Mesothelial cell of epicardium (in vitro differentiated cells): ENCODE data around the gene TUB. TPM values are rescaled to one million over a fixed set of nuclear protein-coding genes. Genes with fewer than 3 reads are reported as not detected.

Source experiments
- DNase-seq, 2 experiments: peaks; one replicate each; pipeline ENCODE4 v3.0.0; 2021; ENCODE audit warnings: low spot score in 2 of 2; ENCODE audit not compliant: unreplicated experiment in 2 of 2
- H3K27ac Mint-ChIP-seq: 2 replicates; pipeline ENCODE4 v1.8.0; 2021; ENCODE audit warnings: mixed read lengths
- H3K27me3 Mint-ChIP-seq: 2 replicates; pipeline ENCODE4 v1.8.0; 2021; ENCODE audit warnings: low read depth, mixed read lengths
- H3K36me3 Mint-ChIP-seq: 2 replicates; pipeline ENCODE4 v1.8.0; 2021; ENCODE audit warnings: mixed read lengths
- H3K4me1 Mint-ChIP-seq: 2 replicates; pipeline ENCODE4 v1.8.0; 2021; ENCODE audit warnings: mixed read lengths
- H3K4me3 Mint-ChIP-seq: 2 replicates; pipeline ENCODE4 v1.8.0; 2021; ENCODE audit warnings: mild to moderate bottlenecking, moderate library complexity, mixed read lengths
- H3K9me3 Mint-ChIP-seq: 2 replicates; pipeline ENCODE4 v1.8.0; 2021; ENCODE audit warnings: mixed read lengths
- total RNA-seq: library from RNA; stranded (reverse); gene quantifications from 3 replicates; pipeline ENCODE4 v1.2.1, GENCODE V29; 2021
- TF ChIP-seq, protein P1 (sequence below): fragments of 200-600 bp; sonication (generic); IDR thresholded peaks from one replicate; pipeline ENCODE4 v1.5.0; 2021; ENCODE audit warnings: antibody characterized with exemption; ENCODE audit not compliant: unreplicated experiment

The TUB gene
- total RNA-seq, 1 donor from 2014 or later: 52.8 TPM

DNA sequence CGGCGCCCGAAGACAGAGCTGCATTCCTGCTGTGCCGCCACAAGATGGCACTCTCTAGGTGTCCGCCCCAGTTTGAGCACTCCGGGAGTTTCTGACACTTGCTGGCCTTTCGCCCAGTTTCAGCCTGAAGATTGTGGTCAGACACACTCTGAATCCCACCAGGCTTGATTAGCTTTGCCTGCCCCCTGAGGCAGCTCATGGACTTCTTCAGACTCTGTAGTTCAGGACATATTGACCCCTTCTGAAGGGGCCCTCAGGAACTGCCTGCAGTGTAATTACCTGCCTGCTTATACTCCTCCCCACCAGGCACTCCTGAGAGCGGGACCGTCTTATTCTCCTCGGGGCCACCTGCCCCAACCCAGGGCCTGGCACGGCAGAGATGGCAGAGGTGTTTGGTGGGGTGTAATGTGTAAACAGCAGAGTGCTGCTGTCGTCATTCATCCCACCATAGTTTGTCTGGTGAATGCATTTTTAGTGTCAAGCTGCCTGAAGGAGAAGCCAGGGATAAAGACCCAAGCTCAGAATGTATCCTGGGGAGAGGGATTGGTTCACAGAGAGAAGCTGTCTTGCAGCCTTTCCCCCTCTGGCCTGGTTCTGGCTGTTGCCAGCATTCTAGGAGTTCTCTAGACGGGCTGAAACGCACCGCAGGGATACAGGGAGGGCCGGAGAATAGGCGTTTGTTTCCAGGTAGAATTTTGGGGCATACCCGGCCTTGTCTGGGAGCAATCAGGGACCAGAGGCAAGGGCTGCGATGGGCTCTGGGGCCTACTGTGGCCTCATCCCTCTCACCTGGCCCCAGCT, 47.5 kb upstream of the TUB start:
- Mint-ChIP-seq H3K4me1 (peaks cover 22% of the 10 kb centered on the region), H3K27ac (peak overlapping the region; percentile 44), H3K27me3 (peaks cover 44% of the 10 kb centered on the region), H3K36me3 (no peaks in the 10 kb centered on the region), H3K9me3 (no peaks in the 10 kb centered on the region), H3K4me3 (no peak overlapping the region)
- peak; percentile 79 to 88 for DNase-seq
- TF ChIP-seq, protein P1, sequence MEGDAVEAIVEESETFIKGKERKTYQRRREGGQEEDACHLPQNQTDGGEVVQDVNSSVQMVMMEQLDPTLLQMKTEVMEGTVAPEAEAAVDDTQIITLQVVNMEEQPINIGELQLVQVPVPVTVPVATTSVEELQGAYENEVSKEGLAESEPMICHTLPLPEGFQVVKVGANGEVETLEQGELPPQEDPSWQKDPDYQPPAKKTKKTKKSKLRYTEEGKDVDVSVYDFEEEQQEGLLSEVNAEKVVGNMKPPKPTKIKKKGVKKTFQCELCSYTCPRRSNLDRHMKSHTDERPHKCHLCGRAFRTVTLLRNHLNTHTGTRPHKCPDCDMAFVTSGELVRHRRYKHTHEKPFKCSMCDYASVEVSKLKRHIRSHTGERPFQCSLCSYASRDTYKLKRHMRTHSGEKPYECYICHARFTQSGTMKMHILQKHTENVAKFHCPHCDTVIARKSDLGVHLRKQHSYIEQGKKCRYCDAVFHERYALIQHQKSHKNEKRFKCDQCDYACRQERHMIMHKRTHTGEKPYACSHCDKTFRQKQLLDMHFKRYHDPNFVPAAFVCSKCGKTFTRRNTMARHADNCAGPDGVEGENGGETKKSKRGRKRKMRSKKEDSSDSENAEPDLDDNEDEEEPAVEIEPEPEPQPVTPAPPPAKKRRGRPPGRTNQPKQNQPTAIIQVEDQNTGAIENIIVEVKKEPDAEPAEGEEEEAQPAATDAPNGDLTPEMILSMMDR: peak; percentile 85

DNA sequence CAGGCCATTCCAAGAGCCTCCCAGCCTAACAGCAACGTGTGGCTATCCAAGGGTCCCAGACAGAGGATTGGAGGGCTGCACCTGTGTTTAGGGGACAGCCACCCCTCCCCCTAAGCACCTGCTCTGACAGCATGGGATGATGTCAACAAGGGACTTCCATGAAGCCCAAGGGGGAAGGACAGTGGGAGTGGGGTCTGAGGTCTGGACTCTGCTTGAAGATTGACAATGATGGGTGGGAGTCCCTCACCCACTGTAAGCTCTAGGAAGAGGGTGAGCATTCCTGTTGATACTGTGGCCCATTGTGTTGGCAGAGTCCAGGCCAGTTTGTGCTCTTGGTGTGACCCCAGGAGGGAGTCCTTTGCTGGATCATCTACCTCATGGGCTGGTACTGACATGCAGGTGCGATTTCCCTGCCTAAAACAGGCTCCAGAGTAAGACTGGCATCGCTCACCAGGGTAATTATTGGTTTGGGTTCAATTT, 46.9 kb upstream of the TUB start:
- no peak overlapping the region for H3K4me3 Mint-ChIP-seq
- no peaks in the 10 kb centered on the region for H3K36me3 Mint-ChIP-seq
- DNase-seq: no peak
- H3K9me3 Mint-ChIP-seq: no peaks in the 10 kb centered on the region
- peaks cover 41% of the 10 kb centered on the region for H3K27me3 Mint-ChIP-seq
- H3K4me1 Mint-ChIP-seq: peaks cover 22% of the 10 kb centered on the region
- TF ChIP-seq, protein P1: no peak
- no peak overlapping the region for H3K27ac Mint-ChIP-seq

DNA sequence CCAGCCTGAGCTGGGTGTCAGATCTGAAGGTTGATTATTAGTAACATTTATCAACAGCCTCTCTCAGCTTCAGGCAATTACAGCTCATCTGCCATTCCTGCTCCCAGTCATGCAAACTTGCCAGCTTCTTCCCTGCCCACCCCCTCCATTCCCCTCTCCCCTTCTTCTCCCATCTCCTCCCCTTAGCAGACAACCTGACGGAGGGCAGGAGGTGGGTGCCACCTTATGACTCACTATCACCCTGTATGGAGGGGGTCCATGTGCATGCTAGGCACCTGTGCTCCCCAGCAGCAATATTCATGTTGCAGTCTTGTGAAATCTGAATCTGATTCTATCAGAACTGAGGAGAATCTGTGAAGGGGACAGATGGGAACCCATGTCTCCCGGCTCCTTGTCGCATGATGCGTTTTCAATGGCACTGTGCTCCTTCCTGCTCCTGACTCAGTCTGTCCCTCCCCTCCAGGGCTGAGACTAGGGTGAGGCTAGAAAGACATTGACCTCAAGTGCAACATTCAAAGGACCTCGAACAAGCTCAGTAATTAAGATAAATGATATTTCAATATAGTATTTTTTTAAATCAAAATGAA, 46.3 kb upstream of the TUB start:
- Mint-ChIP-seq H3K27me3 (peaks cover 43% of the 10 kb centered on the region), H3K4me3 (no peak overlapping the region), H3K4me1 (peaks cover 22% of the 10 kb centered on the region), H3K27ac (no peak overlapping the region), H3K9me3 (no peaks in the 10 kb centered on the region), H3K36me3 (no peaks in the 10 kb centered on the region)
- no peak for DNase-seq
- TF ChIP-seq, protein P1: no peak

DNA sequence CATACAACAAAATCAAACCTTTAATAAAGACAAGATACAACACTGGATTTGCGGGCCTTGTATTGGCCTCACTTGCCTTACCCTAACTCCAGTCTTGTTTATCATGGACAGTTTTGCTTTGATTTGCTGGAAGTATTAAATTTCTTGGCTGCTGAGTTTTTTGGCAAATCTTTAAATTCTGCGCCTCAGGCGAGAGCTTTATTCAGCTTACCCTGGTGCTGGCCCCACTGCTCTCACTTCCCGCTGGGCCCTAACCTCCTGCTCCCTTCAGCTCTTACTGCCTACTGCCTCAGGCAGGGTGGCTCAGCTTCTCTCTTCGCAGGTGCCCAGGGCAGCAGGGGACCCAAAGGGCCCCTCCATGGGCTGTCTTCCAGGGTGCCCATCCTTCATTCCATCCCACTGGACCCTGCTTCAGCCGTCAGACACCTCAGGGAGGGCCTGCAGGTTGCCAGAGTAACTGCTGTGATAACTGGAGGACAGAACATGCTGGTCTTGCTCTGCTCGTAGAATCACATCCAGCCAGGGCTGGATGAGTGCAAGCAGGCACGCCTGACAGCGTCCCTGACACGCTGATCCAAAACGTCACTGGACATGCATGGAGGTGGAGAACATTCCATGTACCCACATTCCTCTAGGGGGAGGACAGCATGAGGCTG, 45.7 kb upstream of the TUB start:
- Mint-ChIP-seq H3K27me3 (peaks cover 38% of the 10 kb centered on the region), H3K4me1 (peaks cover 22% of the 10 kb centered on the region), H3K36me3 (no peaks in the 10 kb centered on the region), H3K4me3 (no peak overlapping the region), H3K9me3 (no peaks in the 10 kb centered on the region), H3K27ac (no peak overlapping the region)
- TF ChIP-seq, protein P1: no peak
- no peak for DNase-seq

DNA sequence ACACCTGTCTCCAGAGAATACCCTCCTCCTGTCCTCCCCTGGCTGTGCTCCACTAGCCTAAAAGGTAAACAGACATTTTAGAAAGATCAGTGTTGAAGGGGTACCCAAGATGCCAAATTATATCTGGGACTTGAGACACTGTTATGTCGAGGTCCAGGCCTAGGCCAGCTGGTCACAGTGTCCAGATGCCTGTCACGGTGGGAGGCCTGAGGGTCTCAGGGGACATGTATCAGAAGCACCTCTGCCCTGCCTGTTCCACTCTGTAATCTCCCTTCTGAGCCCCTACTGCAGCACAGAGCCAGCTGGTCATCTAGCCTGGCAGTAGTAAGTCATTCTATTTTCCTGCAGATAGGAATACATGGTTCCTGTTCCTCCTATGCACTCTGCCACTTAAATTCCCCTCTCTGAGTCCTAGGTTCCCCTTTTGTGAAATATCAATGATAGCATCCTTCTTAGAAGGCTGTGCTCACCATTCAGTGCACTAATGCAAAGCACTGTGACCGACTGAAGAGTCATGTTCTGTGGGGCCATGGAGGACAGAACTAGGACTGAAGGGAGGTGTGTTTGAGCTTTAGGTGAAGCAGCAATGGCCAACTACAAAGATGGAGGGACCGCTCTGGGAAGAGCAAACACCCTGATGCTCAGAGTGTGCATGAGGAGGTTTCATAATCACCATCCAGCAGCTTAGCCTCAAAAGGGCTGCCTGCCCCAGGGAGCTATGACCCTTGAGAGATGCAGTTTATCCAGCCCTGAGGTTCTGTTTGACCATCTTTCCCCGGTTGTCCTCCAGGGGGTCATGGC, 44.8 kb upstream of the TUB start:
- no peak for DNase-seq
- TF ChIP-seq, protein P1: no peak
- no peak overlapping the region for H3K4me3 Mint-ChIP-seq
- H3K36me3 Mint-ChIP-seq: no peaks in the 10 kb centered on the region
- H3K27me3 Mint-ChIP-seq: peaks cover 33% of the 10 kb centered on the region
- H3K9me3 Mint-ChIP-seq: no peaks in the 10 kb centered on the region
- H3K4me1 Mint-ChIP-seq: peaks cover 22% of the 10 kb centered on the region
- no peak overlapping the region for H3K27ac Mint-ChIP-seq
